Middle frontal gyrus (tissue), 1 donor: ENCODE data around the gene MIPOL1.

Experiments
- DNase-seq: peaks from one replicate; pipeline ENCODE4 v3.0.0-alpha.2; 2015; ENCODE audit warnings: low spot score; ENCODE audit errors: extremely low spot score

MIPOL1 gene

DNA sequence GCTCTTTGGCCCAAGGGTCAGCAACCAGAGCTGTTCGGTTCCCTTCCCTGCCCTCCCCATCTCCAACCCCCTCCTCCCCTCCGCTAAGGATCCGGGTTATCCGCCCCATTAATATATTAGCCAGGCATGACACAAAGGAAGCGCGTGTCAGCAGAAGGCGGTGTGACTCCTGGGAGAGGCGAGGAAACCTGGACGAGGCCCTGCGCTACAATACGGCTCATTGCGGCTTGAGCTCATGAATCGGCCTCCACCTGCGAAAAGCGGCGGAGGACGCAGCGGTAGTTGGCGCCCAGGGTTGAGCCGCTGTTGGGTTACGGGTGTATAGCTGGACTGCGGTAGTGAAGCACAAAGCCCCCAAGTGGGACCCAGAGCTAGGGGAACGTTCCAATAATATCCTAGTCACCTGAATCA, 387.4 kb downstream of the MIPOL1 start:
- DNase-seq, result no peak

GRCh38 chr14:37585971-37586796, 388.4 kb downstream of the MIPOL1 start:
- DNase-seq, result no peak

- DNase-seq, result no peak
Observed at GRCh38 chr14:37586797-37587130, 389.0 kb downstream of the MIPOL1 start.

DNA sequence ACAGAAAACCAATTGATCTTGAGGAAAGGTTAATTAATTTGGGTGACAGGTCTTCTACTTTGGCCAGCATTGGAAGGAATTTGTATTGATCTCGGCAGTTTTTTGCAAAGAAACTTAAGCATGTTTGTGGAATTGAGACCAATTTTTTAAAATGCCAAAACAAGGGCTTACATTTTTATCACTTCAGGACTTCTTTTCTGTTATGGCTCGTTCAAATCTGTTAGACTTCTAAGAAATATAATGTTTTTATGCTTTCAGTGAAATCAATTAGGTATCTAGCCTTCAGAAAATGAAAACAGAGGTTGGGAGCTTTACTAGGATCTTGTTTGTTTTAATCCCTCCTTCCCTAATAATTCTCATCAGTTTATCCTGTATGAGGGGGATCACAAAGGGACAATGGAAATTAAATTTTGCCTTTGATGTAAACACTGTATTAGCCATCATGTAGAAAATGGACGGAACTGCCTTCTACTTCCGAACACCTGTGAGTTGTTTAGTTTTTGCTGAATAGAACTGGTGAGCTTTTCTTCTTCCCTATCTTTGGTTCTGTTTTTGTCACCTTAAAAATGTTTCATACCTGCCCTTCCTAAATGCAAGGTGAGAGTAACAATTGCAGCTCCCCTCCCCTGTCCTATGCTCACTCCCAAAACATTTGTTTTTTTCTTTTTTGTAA, 389.5 kb downstream of the MIPOL1 start:
- DNase-seq, result no peak

GRCh38 chr14:37587881-37588666, 390.3 kb downstream of the MIPOL1 start:
- DNase-seq, result no peak

- no peak for DNase-seq
Observed at GRCh38 chr14:37588667-37588955, 390.9 kb downstream of the MIPOL1 start.

DNA sequence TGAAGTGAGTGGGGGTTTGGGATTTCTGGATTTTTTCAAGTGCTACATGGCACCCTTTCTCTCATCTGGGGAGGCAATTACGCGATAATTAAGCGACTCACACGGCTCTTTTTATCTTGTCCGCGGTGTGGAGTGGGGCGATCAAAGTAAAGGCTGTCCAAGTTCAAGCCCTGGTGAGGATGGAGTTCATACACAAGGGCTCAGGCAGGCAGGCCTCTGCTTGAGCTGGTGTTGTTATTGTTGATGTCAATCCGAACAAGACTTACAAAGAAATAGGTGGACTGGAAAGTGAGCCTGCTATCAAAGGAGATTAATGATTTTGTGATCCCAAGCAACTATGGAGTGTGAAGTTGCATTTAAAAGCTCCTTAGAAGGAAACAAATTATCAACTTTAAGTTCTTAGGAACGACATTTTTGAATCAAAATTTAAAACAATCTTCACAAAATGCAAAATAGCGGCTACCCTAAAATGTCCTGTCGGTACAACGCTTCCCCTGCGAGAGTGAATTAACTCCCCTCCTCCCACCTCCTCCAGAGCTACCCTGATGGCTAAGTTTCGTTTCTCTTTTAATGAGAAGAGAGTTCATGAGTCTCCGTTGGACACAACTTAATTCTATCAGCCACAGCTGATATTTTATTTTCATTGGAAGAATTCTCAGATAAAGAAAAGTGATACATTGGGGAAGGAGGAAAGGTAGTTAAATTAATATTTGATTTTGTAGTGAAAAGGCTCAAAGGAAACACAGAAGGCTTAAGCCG, 391.4 kb downstream of the MIPOL1 start:
- DNase-seq, result no peak

- no peak for DNase-seq
Observed at GRCh38 chr14:37589715-37590427, 392.1 kb downstream of the MIPOL1 start.

DNA sequence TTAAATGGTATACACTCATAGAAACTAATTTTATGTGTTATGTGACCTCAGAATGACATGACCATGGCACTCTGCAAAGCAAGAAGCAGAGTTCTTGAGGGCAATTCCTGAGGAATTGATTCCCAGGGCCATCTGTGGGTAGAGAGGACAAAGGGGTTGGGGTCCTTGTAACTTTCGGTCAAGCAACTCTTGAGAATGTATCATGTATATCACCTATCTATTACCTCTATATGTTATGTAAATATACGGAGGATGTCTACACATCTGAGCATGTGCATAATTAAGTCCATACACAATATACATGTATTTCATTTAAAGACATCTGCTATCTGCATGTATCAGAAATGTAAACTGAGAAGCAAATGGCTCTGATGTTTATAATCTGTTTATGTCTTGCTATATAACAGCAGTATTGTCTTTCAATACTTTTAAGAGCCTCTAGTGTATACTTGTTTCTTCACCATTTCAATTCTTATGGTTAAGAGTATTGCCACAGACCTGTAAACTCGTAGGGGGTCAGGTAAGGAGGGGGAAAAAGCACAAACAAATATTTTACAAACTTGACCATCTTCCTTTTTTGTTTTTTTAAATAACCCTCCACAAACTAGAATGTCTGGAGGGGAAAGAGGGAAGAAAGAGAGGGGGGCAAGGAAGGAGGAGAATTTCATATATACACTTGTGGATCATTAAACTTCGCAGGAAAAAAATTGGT, 392.8 kb downstream of the MIPOL1 start:
- no peak for DNase-seq

DNA sequence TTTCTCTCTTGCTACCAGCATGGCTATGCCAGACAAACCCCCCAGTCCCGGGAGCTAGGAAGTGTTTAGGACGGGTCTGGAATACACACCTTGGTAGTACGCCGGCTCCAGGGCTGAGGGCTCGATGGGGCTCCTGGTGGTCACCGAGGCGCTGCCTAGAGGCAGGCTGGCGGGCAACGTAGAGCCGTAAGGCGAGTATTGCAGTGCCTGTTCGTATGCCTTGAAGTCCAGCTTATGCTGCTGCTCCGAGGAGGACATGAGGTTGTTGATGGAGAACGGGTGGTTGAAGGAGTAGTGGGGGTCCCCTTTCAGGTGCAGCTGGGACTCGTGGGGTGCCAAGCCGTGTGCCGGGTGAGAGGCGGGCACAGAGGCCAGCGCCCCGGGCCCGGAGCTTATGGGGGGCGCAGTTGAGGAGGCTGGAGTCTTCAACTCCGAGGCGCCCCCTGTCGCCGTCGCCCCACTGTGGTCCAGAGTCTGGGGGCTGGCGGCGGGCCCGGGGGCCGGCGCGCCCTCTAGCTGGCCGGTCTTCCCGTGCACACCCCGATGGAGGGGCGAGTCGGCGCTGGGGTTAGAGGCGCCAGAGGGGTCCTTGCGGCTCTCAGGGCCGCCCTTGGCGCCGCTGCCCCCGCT, 393.7 kb downstream of the MIPOL1 start:
- no peak for DNase-seq

DNA sequence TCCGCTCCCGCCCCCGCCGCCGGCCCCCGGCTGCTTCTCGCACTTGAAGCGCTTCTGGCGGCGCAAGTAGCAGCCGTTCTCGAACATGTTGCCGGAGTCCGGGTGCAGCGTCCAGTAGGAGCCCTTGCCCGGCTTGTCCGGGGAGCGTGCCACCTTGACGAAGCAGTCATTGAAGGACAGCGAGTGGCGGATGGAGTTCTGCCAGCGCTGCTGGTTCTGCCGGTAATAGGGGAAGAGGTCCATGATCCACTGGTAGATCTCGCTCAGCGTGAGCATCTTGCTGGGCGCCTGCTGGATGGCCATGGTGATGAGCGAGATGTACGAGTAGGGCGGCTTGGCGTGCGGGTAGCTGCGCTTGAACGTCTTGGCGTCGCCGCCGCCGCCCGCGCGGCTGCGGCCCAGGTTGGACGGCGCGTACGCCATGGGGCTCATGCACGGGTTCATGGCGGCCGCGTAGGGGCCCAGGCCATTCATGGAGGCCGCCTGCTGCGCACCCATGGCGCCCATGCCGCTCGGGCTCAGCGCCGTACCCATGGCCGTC, 394.3 kb downstream of the MIPOL1 start:
- DNase-seq, result no peak

GRCh38 chr14:37592482-37593408, 395.0 kb downstream of the MIPOL1 start:
- DNase-seq, result no peak

DNA sequence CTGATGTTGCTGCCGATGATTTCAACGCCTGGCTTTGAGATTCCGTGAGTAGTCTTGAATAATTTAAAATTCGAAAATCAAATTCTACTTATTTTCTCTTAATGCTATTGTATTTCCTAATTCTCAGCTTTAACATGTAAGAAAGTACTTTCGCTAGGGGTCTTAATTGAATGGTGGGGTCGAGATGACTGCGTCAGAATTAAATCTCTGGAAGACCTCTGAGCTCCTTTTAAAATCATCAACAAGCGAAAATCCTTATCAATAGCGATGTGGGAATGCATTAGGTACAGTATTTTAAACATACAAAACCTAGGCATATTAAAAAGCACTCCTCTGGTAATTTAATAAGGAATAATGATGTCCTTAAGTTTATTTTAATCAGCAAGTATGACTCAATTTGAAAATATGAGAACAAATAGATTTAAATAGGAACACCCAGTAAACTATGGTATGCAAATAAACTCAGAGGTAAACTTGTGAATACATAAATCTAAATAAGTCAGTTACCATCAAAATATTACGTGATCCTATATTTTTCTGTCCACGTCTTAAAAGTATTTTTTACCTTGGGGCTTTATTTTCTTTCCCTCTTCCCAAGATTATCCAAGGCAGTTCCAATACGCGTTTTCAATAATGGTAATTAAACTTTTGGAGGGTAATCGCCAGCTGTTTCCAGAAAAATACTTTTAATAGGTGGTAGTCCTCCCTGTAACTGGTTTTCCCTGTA, 395.9 kb downstream of the MIPOL1 start:
- DNase-seq, result no peak

- DNase-seq, result no peak
Observed at GRCh38 chr14:37594238-37594970, 396.7 kb downstream of the MIPOL1 start.

DNA sequence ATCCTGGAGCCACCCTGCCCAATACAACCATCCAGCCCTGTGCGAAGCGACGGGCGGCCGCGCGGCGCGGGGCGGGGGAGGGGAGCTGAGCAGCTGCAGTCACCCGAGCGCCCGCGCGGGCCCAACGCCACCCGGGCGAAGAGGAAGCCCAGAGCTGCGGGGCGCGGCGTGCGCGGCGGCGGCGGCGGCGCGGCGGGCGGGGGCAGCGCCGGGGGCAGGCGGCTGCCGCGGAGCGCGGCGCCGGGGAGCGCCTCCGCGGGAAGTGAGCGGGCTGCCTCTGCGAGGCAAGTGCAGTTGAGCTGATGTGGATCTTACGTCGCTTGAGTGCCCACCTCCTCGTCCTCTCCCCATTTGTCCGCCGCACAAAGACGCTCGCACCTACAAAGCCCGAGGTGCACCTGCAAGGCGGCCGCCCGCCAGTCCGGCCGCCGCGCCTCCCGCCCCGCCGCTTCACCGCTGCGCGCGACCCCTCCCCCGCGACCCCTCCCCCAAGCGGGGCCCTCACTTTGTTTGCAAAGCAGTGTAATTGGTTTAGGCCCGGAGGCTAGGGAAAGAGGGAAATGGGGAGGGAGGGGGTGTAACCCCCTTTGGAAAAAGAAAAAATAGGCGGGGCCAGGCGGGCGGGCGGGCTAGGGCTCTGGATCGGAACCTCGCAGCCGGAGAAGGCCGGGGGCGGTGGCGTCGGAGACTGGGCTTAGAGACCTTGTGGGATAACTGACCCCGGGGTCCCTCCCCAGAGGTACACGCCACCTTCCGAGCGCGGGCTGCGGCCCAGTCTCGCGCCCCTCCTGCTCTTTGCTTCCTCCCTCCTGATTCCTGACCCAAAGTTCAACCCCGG, 397.5 kb downstream of the MIPOL1 start, which contains the start of the genes FOXA1 and TTC6:
TSS of gene FOXA1 (minus strand) at position 279 of the 838 bp plus-strand sequence. CDS start at position 2, 277 bp downstream.
TSS of gene TTC6 (plus strand) at position 659 of the 838 bp plus-strand sequence. CDS start 26,436 bp downstream, outside the sequence.
- no peak for DNase-seq
